ENCODE measurements around the gene JARID2.
"Not testable (repeated sequence)": the region's sequence is repeated elsewhere in the genome, so short reads cannot be mapped to it uniquely, and the experiment has no call there.

- TF ChIP-seq CTCF (conservative IDR thresholded peaks at IDR 0.05; ENCODE audit: low read depth, low read length); CEBPB (IDR thresholded peaks at IDR 0.05; ENCODE audit: low read depth, low read length); POLR2A (IDR thresholded peaks at IDR 0.05; ENCODE audit: low read depth, low read length); CHD1 (IDR thresholded peaks at IDR 0.05; ENCODE audit: low read depth, low read length); RCOR1 (IDR thresholded peaks at IDR 0.05; ENCODE audit: insufficient replicate concordance, low read length); FOS (IDR thresholded peaks at IDR 0.05; ENCODE audit: low read depth, low read length); RAD21 (IDR thresholded peaks at IDR 0.05; ENCODE audit: low read length); RFX5 (IDR thresholded peaks at IDR 0.05; ENCODE audit: low read depth, low read length): not testable (repeated sequence)
Observed at GRCh38 chr6:15289456-15289855, 43.6 kb downstream of the JARID2 start.
